Left forelimb (tissue), 1 donor: ENCODE measurements around the gene ASTN2.

ENCODE experiments used
- DNase-seq: peaks from one replicate; pipeline ENCODE4 v3.0.0-alpha.2; 2018; ENCODE audit warnings: low spot score

The ASTN2 gene

DNA sequence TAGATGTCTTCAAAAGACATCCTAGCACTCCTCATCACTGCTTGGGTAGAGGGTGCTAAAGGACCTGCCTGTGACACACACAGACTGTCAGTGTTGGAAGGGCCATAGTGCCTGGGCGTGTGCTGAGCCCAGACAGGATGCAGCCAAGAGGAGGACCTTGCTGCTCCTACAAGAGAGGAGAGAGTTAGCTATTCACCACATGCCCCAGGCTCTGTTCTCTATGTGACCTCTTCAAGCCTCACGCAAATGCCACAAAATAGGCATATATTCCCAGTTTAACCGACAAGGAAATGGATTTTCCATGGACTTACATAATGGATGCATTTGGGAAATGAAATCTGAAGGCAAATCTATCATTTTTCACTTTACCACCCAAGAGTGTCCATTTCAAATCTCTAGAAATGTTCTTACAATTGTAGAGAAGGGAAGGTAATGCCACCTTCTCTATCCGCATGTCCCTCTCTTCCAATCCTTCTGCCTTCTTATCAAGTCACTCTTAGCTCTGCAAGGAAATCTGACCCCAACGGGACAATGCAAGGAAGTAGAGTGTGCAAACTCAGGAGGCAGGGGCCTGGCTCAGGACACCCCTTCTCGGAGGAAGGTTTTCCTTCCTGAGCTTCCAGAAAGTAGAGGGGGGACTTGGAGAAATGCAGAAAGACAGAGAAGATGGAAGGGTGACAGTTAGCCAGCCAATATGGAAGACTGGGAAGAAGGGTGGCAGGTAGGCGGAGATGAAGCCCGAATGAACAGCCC, 678.3 kb downstream of the ASTN2 start:
- DNase-seq: no peak

DNA sequence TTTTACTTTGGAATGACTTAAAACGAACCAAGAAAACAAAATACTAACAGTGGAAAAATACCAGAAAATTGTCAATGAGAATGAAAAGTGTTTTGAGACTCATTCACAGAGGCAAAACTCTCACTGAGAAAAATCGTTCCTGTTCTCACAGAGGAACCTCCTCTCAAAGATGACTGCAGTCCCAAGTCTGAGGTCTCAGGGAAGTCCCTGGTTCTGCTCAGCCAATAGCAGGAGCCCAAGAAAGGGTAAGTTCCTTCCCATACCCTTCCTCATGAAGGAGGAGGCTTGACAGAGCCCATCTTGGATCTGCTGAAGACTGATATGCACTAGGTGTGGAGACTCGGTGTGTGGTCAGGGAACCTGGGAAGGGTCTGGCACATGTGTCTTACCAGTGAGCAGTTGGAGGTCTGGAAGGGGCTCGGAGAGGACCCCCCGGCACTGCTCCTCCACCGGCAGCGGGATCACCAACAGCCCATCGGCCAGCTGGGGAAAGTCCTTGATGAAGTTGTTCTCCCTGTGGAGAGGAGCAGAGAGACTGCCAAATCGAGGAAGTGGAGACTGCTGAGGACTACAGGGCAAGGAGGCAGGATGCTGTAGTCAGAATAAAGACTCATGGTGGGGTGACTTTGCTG, 681.7 kb downstream of the ASTN2 start:
- DNase-seq: no peak

DNA sequence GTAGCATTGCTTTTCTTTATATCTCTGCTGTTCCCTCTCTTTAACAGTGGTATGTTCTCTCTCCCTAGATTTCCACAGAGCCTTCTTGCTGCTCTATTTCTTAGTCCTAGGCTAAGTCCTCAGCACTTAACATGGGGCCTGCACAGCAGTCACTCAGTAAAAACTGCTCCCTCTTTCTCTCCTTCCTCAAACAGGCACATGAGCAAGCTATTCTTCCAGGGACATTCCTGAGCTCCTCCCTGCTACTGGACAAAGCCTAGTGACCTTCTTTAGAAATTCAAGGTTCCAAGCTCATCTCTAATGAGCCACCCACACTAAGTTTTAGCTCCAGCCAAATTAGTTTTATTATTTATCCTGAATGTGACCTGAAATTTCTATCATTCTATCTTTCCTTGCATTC, 688.3 kb downstream of the ASTN2 start:
- DNase-seq: no peak

DNA sequence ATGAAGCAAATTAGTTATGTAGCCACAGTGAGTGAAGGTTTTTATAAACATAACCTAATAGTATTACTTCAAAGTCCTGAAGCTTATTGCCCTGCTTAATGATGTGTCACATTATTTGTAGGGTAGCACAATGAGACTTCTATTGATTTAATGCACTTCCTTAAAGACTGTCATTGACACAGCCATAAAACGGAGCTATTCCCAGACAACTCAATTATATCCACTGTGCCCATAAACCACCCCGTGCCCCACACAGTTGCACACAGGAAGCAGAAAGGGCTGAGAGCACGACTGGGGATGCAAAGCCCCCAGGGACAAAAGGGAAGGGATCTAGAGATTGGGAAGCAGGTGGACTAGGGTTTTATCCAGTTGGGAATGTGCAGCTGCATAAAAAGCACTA, 690.7 kb downstream of the ASTN2 start:
- DNase-seq: no peak

DNA sequence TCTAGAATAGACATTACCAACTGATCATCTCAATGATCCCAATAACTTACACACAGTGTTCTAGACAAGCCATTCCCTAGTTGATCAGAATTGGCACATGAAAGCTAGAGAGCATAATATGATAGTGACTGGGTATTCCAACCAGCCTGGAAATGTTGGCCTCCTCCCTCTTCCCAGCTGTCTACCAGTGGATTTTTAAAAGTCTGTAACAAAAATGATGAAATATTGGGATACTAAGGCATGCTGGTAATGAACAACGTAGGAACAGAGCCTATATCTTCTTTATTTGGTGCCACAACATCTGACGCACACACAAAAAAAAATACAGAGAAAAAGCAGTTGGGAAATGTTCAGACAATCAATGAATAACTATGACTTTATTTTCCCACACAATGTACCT, 692.9 kb downstream of the ASTN2 start:
- no peak for DNase-seq

DNA sequence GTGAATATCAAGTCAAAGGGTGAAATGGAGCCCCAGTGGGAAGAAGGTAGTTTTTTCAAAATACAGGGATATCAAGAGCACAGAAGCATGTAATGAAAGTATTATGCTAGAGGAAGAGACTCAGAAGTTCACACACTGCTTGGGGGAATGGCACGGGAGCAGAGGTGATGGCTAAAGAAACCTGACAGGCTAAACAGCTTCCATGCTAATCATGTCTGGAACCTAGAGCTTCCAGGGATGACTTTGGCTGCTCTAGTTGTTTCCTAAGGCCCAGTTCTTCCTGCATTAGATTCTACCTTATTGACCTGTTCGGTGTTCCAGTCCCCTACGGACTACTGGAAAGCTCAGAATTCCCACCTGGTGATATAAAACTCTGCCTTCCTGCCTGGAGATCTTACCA, 693.4 kb downstream of the ASTN2 start:
- DNase-seq: no peak

DNA sequence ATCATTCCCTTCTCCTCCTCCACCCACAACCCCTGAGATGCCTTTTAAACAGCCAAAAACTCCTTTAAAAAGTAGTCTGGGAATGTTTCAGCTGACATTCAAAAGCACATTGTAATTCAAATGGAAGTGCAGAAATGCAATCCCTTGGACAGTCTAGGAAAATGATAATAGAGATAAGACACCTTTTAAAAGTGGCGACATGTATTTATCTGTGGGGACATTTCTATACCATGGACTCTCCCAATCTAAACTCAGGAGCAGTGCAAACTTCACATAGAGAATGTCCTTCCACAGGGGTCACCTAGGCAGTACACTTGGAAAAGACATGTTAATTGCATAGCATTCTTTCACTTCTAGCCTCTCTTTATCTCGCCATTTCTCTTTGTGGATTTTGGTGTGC, 694.7 kb downstream of the ASTN2 start:
- no peak for DNase-seq

DNA sequence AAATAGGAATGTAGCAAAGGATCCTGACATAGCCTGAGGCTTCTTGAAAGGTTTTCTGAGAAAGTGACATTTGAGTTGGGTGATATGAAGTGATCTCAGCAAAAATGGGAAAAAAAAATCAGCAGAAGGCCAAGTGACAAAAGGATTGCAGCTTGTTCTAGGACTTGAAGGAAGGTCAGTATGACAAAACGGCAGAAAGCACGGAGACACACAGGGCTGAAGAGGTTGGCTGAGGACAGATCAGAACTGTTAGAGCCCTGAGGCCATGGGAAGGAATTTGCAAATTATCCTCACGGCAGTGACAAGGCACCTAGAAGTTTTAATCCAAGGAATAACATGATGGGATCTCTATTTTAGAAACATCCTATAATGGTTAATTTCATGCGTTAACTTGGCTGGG, 696.7 kb downstream of the ASTN2 start:
- DNase-seq: no peak

DNA sequence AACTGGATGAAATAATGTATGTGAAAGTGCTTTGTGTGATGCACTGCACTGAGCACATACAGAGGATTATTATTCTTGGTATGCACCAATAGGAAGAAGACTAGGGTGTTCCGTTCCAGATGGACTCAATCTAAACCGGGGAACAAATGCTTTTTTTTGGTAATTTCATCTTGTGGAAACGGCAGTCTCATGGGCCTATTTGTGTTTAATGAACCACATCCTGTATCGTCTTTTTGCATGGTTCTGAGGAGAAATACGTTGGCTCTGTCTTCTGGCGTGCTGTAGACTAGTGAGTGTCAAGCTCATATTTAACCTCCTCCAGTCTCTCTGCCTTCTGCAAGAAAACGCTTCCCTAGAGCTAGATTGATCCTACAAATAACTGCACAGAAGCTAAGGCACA, 697.7 kb downstream of the ASTN2 start:
- no peak for DNase-seq

DNA sequence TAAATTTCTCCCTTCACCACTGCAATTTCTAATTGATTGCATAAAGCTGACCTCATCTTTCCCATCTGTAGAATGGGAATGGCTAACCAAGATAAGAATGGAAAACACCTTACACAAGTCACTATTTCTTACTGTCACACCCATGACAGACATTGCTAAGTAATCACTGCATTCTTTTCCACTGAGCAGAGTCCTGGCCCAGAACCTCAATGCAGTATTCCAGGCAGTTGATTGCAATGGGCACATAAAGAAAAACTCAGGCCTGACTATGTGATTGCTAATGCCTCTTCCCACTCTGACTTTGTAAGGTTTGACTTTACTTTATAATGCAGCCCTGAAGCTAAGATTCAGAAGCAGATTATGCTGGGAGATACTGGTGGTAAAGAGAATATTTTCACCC, 698.4 kb downstream of the ASTN2 start:
- DNase-seq: no peak

DNA sequence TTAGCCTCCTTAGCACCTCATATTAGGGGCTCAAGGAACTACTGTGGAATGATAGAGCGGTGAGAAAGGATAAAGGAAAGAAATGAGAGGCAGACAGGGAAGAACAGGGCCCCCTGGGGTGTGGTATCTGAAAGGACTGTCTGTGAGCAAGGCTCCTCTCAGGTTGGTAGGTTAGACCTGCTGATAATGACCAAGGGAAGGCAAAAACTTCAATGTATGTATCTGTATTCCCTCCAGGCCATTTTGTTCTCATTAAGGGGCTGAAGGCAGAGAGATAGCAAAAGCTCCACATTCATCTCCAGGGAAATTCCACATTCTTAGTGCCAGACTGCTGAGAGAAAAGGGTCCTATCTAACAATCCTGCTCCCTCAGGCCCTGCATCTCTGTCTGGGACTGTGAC, 699.1 kb downstream of the ASTN2 start:
- no peak for DNase-seq

DNA sequence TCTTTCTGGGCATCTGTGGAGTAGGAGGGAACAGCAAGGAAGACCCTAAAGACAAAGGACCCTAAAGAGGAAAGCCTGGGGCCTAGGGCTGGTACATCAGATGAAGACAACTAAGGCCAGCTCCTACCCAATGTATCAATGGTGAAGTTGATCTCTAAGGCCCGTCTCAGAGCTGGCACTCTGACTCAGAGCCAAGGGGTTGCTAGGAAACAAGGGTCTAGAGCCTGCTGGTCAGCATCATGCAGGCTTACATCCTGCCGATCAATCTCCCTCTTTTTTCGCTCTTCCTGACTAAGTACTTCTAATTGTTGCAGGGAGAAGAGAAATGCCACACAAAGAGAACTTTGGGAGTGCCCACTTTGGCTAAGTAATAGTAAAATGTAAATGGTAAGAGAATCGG, 701.6 kb downstream of the ASTN2 start:
- no peak for DNase-seq

DNA sequence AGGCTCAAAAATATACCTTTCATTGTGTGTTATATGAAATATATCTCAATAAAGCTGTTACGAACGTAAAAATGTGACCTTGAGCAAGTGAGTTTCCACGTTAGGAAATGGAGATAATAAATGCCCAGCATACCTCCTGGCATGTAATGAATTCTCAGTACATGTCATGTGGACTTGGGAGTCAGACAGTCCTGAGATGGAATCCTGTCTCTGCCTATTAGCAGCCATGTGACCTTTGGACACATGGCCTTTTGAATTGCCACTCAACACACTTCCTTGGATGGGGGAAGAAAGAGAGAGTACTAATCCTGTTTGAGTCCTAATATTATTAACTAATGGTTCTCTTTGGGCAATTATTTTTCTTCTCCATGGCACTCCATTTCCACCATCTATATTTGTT, 702.1 kb downstream of the ASTN2 start:
- DNase-seq: no peak

DNA sequence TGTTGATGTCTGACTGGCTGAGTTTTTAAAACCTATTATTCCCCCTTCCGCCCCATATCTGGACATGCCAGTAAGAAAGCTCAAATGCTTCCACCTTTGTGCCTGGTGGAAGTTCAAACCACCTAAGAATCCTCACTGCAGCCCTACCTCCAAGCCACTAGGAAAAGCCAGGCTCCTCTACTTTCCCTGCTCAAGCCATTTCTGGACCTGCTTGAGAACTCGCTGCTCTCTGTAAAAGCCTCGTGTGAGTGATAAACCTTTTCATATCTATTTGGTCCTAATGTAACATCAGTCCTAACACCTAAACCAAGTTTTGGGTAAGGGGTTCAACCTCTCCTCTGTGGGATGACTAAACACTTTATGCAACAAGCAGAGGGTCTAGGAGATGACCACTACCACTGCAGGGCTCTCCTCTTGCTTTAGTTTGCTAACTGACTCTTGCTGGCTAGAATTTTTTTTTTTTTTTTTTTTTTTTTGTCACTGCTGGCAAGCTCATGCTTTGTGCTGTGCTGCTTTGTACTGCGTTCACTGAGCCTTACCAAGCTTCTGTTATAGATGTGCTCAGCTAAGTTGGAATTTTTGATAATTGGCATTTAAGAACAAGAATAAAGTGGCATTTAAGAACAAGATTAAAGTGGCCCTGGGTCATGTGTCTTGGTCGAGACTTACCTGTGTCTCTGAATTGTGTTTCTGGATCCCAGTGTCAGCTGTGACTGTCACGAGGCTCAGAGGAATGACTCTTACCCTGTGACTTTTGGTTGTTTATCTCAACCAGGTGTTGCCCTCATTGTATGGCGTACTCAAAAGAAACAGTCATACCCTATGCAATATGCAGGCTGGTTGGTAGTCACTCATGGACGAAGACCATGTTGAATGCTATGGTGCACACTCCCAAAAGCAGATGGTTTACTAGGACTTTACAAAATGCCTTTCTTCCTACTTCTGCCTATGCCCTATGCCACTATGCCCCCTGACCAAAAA, 708.3 kb downstream of the ASTN2 start:
- no peak for DNase-seq

DNA sequence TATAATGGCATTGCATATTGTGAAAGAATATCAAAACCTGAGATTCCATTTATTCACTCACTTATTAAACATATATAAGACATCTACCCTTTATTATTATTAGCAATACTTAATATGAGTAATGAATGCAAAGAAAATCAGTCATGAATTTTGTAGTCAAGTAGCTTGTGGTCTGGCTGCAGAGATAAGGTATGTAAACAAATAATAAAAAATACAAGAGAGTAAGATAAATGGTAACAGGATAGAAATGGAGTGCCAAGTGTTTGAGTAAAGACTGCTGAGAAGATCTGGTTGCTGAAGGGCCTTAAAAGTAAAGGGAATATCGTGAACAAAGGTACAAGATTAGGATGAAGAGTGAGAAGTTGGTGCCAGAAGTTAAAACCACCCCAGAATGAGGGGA, 709.3 kb downstream of the ASTN2 start:
- no peak for DNase-seq

DNA sequence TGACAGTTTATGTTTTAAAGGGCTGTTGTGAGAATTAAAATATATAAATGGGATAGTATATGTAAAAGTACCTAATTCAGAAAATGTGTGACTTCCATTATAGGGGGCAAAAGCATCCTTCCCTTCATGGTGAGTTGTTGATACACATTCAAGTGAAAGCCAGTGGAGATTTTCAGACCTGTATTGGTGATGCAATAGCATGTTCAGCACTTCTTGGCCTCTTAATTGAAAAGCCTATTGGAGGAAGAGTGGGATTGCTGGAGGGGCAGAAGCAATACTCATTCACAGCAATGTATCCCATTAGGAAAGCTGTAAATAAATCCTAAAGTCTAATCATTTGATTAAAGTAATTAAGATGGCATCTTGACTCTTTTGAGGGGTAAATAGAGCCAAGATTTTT, 710.4 kb downstream of the ASTN2 start:
- no peak for DNase-seq

DNA sequence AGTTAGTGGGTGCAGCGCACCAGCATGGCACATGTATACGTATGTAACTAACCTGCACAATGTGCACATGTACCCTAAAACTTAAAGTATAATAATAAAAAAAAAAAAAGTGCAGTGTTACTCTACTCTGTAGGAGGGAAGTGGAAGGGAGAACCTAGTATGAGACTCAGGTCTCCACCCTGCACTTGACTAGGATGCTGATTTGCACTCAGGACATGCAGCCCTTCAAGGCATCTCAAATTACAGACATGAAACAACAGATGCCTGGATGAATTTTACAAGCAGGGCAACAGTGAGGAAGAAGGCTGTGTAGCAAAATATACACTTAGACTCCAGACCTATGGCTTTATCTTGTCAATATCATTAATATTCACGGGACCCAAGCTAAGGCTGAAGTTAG, 711.2 kb downstream of the ASTN2 start:
- DNase-seq: no peak

DNA sequence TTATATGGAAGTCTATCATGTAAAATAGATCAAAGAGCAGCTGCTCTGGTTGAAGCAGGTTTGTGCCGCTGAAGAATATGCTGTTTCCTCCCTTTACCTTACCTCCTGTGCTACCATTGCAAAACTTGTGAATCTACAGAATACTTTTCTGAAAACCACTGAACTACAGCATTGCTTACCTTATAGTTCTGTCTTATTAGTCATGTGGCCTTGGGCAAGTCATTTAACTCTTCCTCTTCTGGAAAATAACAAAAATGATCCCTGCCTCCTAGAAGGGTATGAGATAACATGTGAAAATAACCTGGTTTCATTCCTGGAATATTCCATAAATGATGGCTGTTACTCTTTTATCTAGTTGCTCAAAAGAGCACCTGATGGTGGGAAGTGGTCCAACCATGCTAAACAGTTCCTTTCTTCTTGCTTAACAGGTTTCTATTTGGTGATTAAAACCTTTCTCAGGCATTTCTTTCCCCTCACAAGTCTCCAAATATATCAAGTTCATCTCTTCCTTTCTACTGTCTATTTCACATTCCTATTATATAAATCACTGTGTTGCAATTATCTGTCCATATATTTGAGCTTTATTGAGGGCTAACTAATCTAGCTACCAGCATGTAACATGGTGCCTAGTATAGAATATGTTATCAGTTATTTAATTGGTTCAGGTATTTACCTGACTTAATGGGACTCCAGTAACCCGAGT, 712.8 kb downstream of the ASTN2 start:
- DNase-seq: no peak

DNA sequence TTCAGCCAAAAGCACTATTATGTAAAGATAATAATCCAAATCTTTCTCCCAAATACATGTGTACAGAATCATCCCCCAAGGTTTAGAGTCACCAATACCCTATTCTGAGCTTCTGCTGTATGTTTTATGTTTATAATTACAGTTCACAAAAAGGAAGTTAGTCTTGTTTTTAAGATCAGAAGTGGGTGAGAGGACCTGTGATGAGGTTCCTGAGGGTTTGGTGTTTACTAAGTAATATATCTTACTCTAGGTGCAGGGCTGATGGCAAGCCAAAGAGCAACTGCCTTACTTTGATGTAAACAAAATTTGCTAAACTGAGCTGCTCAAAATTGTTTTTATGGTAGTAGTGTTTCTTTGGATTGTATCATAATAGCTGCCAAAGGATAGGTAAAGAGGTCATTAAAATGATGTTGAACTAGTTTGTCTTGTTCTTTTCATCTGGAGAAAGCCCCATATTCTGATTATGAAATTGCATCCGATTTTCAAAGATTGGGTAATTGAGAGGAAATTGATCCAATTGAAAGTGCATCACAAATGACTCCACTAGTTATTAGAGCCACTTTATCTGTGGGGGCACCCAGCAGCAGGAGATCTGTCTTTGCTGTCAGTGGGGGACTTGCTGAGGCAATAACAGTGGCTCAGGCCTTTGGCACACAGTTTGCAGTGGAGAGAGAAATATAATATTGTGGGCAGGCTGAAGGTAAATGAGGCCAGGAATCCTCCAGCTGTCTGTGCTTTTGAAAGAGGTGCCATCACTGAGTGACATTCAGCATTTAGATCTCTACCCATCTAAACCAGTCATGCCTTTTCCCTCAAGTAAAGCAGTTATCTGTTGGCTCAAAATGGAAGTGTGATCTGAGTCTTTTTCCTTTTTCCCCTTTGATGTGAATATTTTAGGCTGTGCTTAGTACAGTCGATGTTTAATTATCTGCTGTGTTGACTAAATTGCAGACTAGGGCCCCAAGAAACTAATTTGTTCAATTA, 713.7 kb downstream of the ASTN2 start:
- DNase-seq: no peak

DNA sequence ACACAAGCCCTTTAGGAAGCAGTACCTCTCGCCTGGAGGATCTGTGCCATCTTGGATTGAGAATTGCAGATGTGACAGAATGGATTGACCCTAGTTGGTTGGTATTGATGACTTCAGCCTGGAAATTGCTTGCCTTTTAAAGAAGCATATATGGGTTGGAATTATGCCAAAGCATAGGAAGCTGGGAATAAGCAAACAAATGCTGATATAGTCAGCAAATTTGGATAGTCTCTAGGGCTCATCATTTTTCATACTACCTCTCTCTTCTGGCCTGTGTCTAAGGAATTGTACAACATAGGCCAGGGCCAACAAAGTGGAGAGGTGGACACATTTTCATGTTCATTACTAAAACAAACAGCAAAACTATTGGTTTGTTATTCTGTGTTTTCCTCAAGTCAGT, 714.6 kb downstream of the ASTN2 start:
- no peak for DNase-seq

DNA sequence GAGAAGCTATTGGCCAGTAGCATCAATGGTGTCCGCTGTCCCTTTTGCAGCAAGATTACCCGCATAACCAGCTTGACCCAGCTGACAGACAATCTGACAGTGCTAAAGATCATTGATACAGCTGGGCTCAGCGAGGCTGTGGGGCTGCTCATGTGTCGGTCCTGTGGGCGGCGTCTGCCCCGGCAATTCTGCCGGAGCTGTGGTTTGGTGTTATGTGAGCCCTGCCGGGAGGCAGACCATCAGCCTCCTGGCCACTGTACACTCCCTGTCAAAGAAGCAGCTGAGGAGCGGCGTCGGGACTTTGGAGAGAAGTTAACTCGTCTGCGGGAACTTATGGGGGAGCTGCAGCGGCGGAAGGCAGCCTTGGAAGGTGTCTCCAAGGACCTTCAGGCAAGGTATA, 717.0 kb downstream of the ASTN2 start:
- DNase-seq: no peak
